ENCODE measurements around the gene USP15.
"Not testable (repeated sequence)": the region's sequence is repeated elsewhere in the genome, so short reads cannot be mapped to it uniquely, and the experiment has no call there.

The USP15 gene

DNA sequence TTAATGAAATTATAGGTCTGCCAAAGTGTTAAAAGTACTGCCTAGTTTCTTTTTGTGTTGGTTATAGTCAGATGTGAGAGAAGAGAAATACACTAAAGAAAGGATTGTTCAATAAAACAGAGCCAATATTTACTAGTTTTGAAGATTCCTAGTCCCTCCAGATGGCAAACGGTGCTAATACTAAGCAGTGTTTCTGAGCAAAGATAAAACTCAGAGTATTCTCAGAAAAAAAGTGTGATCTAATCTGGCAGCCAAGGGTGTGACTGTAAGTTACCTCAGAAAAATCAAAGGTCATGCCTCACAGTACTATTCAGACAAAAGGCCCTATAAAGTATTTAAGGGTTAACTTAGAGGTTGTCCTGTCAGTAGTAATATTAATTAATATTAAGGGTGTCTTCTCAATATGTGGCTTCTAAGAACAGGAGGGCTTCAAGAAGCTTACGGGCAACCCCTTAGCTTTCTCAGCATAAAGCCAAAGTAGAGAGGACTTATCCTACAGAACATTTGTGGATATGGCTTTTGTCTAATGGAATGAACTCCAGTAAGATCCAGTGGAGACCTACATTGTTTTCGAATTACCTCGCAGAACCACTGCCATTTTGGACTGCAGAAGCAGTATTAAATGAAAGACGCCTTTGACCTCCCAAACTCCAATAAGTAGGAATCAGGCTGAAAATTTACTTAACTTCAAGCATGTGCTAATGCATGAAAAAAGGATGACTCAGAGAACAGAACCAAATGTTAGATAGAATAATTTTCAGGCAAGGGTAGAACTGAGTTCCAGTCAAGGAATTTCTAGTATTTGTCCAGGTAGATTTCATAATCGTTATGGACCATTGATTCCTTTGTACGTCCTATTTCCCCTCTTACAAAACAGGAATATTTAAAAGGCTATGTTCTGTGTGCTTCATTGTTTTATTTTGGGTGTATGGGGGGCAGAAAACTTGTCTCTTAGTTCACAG lies 46.6 kb downstream of the USP15 start:
- no peak overlapping the region for H3K4me3 ChIP-seq (ENCODE audit: low read depth, low read length)
- no peak for DNase-seq (ENCODE audit: low read depth)

- no peak overlapping the region for H3K4me3 ChIP-seq (ENCODE audit: low read depth, low read length)
- no peak for DNase-seq (ENCODE audit: low read depth)
These were observed 48.0 kb downstream of the USP15 start for GRCh38 chr12:62308201-62308600.

- DNase-seq (ENCODE audit: low read depth) = no peak
- H3K4me3 ChIP-seq (ENCODE audit: low read depth, low read length) = no peak overlapping the region
These were observed 53.6 kb downstream of the USP15 start for GRCh38 chr12:62313727-62314380.

GRCh38 chr12:62317017-62317416 lies 56.8 kb downstream of the USP15 start:
- DNase-seq (ENCODE audit: low read depth) = no peak

DNA sequence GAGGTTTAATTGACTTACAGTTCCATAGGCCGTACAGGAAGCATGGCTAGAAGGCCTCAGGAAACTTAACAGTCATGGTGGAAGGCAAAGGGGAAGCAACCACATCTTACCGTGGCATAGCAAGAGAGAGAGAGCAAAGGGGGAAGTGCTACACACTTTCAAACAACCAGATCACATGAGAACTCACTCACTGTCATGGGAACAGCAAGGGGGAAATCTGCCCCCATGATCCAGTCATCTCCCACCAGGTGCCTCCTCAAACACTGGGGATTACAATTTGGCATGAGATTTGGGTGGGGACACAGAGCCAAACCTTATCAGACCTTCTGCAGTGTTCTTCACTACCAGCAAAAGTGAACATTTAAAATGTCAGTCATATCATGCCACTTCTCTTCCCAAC lies 58.9 kb downstream of the USP15 start:
- H3K4me3 ChIP-seq (ENCODE audit: low read depth, low read length) = no peak overlapping the region

More at GRCh38 chr12:62317017-62317416, 56.8 kb downstream of the USP15 start:
- H3K4me3 ChIP-seq (ENCODE audit: low read depth, low read length) = no peak overlapping the region

GRCh38 chr12:62320054-62320453 lies 59.9 kb downstream of the USP15 start:
- DNase-seq (ENCODE audit: low read depth) = no peak
- H3K4me3 ChIP-seq (ENCODE audit: low read depth, low read length) = no peak overlapping the region

More for the DNA sequence above, 58.9 kb downstream of the USP15 start:
- DNase-seq (ENCODE audit: low read depth) = no peak

DNA sequence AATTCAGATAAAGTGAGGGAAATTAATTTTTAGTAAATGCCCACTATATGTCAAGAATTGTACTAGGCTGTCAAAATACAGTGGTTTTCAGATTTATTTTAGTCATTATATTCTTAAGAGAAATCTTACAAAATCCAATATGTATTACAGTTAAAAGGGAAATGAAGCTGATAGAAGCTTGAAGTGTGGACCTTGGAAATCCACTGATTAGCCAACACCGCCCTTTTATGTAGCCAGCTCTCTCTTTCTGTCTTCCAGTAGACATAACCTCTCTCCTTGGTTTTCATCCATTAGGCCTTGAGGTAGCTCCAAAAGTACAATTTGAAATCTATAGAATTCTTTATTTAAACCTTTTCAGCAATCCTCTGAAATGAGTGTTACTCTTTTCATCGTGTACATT lies 63.2 kb downstream of the USP15 start:
- no peak for DNase-seq (ENCODE audit: low read depth)
- H3K4me3 ChIP-seq (ENCODE audit: low read depth, low read length) = no peak overlapping the region

DNA sequence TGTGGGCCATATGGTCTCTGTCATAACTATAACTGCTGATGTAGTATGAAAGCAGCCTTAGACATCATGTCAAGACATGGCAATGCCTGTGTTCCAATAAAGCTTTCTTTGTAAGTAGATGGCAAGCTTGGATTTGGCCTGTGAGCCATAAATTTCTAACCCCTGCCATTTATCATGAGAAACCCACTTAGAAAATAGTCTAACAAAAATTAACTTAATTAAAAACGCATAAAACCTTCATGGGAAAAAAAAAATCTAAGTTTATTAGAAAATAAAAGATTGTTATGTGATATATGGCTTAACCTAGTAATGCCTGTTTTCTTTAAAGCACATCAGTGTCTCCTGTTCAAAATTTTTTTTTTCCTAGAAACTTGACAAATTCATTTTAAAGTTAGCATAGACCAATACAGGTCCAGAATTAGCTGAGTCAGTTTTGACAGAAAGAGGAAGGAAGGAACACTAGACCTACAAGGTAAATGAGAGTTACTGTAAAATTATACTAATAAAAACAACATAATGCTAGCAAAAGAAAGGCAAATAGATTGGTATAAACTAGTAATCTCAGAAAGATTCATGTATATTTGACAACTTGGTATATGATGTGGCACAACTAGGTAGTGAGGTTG lies 68.2 kb downstream of the USP15 start:
- DNase-seq (ENCODE audit: low read depth) = no peak
- no peak overlapping the region for H3K4me3 ChIP-seq (ENCODE audit: low read depth, low read length)

GRCh38 chr12:62331306-62331705 lies 71.1 kb downstream of the USP15 start:
- no peak for DNase-seq (ENCODE audit: low read depth)
- no peak overlapping the region for H3K4me3 ChIP-seq (ENCODE audit: low read depth, low read length)

DNA sequence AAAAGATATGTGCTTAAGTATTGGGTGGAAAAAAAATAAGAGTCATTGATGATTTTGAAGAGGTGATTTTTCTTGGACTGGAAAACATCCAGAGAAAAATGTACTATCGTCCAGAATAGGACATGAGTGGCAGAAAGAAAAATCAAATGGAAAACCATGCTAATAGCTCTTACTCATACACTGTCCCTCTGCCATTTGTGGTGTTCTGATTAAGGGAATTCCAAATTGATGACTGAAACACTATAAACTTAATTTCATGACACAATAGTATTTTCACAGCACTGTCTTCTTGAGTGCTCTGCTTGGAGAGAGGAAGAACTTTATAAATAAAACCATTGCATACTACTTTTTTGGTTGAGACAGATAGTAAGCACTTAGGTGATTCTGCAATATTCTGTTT lies 72.4 kb downstream of the USP15 start:
- DNase-seq (ENCODE audit: low read depth) = peak; percentile 23
- H3K4me3 ChIP-seq (ENCODE audit: low read depth, low read length) = no peak overlapping the region

DNA sequence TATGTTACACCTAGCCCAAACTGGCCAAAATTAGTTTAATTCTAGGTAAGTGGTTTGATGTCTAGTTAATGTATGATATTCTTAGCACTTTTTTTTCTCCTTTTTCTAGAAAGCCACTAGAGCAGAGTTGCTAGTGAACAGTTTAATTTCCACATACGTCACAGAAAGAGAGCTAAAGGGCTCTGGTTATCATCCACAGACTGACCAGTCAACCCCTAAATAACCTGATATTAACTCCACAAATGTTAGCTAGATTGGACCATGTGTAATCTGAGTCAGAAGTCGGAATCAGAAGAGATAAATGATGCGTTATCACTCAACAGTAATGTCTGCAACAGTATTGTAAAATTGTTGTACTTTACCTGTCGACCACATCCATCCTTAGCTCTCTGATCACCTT lies 74.9 kb downstream of the USP15 start:
- DNase-seq (ENCODE audit: low read depth) = no peak
- no peak overlapping the region for H3K4me3 ChIP-seq (ENCODE audit: low read depth, low read length)

- DNase-seq (ENCODE audit: low read depth) = no peak
- H3K4me3 ChIP-seq (ENCODE audit: low read depth, low read length) = no peak overlapping the region
These were observed 75.6 kb downstream of the USP15 start for GRCh38 chr12:62335796-62336195.

DNA sequence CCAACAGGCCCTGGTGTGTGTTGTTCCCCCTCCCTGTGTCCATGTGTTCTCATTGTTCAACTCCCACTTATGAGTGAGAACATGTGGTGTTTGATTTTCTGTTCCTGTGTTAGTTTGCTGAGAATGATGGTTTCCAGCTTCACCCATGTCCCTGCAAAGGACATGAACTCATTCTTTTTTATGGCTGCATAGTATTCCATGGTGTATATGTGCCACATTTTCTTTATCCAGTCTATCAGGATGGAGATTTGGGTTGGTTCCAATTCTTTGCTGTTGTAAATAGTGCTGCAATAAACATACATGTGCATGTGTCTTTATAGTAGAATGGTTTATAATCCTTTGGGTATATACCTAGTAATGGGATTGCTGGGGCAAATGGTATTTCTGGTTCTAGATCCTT lies 77.4 kb downstream of the USP15 start:
- DNase-seq (ENCODE audit: low read depth) = not testable (repeated sequence)

DNA sequence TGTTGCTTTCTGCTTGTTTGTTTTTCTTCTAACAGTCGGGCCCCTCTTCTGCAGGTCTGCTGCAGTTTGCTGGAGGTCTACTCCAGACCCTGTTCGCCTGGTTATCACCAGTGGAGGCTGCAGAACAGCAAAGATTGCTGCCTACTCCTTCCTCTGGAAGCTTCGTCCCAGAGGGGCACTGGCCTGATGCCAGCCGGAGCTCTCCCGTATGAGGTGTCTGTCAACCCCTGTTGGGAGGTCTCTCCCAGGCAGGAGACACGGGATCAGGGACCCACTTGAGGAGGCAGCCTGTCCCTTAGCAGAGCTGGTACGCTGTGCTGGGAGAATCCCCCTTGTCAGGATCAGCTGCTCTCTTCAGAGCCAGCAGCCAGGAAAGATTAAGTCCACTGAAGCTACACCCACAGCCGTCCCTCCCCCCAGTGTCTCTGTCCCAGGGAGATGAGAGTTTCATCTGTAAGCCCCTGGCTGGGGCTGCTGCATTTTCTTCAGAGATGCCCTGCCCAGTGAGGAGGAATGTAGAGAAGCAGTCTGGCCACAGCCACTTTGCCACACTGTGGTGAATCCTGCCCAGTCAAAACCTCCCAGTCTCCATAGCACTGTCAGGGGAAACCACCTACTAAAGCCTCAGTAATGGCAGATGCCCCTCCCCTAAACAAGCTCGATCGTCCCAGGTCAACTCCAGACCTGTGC lies 82.6 kb downstream of the USP15 start:
- DNase-seq (ENCODE audit: low read depth) = not testable (repeated sequence)

More for the DNA sequence above, 77.4 kb downstream of the USP15 start:
- not testable (repeated sequence) for H3K4me3 ChIP-seq (ENCODE audit: low read depth, low read length)

DNA sequence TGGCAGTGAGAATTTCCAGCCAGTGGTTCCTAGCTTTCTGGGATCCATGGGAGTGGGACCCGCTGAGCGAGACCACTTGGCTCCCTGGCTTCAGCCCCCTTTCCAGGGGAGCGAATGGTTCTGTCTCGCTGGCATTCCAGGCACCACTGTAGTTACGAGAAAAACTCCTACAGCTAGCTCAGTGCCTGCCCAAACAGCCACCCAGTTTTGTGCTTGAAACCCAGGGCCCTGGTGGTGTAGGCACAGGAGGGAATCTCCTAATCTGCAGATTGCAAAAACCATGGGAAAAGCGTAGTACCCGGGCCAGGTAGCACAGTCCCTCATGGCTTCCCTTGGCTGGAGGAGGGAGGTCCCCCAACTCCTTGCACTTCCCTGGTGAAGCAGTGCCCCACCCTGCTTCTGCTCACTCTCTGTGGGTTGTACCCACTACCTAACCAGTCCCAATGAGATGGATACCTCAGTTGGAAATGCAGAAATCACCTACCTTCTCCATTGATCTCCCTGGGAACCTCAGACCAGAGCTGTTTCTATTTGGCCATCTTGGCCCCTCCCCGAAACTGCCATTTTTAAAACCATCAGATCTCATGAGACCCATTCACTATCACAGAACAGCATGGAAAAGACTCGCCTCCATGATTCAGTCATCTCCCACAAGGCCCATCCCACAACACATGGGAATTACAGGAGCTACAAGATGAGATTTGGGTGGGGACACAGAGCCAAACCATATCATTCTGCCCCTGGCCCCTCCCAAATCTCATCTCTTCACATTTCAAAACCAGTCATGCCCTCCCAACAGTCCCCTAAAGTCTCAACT lies 83.3 kb downstream of the USP15 start:
- not testable (repeated sequence) for DNase-seq (ENCODE audit: low read depth); H3K4me3 ChIP-seq (ENCODE audit: low read depth, low read length)

More for the DNA sequence above, 82.6 kb downstream of the USP15 start:
- not testable (repeated sequence) for H3K4me3 ChIP-seq (ENCODE audit: low read depth, low read length)

DNA sequence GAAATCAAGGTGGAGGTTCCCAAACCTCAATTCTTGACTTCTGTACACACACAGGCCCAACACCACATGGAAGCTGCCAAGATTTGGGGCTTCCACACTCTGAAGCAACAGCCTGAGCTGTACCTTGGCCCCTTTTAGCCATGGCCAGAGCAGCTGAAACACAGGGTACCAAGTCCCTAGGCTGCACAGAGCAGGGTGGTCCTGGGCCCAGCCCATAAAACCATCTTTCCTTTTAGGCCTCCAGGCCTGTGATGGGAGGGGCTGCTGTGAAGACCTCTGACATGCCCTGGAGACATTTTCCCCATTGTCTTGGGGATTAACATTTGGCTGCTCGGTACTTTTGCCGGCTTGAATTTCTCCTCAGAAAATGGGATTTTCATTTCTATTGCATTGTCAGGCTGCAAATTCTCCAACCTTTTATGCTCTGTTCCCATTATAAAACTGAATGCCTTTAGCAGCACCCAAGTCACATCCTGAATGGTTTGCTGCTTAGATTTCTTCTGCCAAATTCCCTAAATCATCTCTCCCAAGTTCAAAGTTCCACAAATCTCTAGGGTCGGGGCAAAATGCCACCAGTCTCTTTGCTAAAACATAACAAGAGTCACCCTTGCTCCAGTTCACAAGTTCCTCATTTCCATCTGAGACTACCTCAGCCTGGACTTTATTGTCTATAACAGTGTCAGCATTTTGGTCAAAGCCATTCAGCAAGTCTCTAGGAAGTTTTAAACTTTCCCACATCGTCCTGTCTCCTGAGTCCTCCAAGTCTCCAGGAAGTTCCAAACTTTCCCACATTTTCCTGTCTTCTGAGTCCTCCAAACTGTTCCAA lies 84.7 kb downstream of the USP15 start:
- not testable (repeated sequence) for DNase-seq (ENCODE audit: low read depth); H3K4me3 ChIP-seq (ENCODE audit: low read depth, low read length)

GRCh38 chr12:62345667-62346066 lies 85.5 kb downstream of the USP15 start:
- no peak for DNase-seq (ENCODE audit: low read depth)
- H3K4me3 ChIP-seq (ENCODE audit: low read depth, low read length) = no peak overlapping the region

GRCh38 chr12:62346817-62347216 lies 86.6 kb downstream of the USP15 start:
- H3K4me3 ChIP-seq (ENCODE audit: low read depth, low read length) = no peak overlapping the region
- DNase-seq (ENCODE audit: low read depth) = no peak

Measured in skeletal muscle cell (primary cell).